Measurements from ENCODE around the gene RAB18. TPM values are rescaled to one million over a fixed set of nuclear protein-coding genes. Genes with fewer than 3 reads are reported as not detected.

RAB18 gene
- total RNA-seq, 4 donors from 2014 or later = 13.1 to 84.5 (median 36.4) TPM

DNA sequence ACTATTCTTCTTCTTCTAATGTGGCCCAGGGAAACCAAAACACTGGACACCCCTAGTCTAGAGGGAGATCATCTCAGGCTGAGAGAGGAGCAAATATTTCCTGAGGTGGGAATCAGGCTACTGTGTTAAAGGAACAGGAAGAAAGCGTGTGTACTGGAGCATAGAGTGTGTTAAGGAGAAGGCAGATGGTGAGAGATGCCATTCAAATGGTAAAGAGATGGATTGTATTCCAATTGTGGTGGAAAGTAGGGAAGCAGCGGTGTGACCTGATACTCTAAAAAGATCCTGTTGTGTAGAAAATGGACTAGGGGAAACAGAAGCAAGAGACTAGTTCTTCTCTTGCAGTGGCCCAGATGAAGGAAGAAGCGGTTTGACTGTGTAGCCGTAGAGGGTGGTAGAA, 31.2 kb downstream of the RAB18 start:
- 92 to 97% methylated on average over 3 to 4 of the region's 4 CpGs for WGBS, 2 donors (ENCODE audit: low coverage in 1 of 2)
- H3K36me3 ChIP-seq = peaks cover 0 to 20% (median 10%) of the 10 kb centered on the region in 4 donors
- no peak for TF ChIP-seq POLR2A (IDR thresholded peaks at IDR 0.05)
- no peaks in the 10 kb centered on the region for H3K27me3 ChIP-seq
- H3K4me1 ChIP-seq = peaks cover 0 to 10% (median 0%) of the 10 kb centered on the region in 4 donors
- no peak overlapping the region for H3K4me3 ChIP-seq
- DNase-seq = no peak
- no peak overlapping the region for H3K27ac ChIP-seq
- no peaks in the 10 kb centered on the region for H3K9me3 ChIP-seq
- in situ Hi-C loops (cut with MboI; ENCODE audit: low pct_ligation_motif_present in 1 of 4, low pct_unique_long_range_greater_than_20kb in 1 of 4, low sequenced_read_pairs in 3 of 4) = no loop called here
- intact Hi-C loops (cut with DNase I; ENCODE audit: low total_unique reads) = no loop called here

DNA sequence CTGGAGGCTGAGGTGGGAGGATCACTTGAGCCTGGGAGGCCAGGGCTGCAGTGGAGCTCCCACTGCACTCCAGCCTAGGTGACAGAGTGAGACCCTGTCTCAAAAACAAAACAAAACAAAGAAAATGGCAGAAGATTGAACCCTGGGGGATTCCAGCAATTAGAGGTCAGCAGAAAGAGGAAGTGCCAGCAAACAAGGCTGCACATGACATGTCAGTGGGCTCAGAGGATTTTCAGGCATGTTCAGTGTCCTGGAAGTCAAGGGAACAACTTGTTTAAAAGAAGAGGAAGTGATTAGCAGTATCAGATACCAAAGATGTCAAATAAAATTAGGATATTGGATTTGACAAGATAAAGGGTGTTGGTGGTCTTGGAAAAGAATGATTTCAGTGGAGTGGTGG, 32.3 kb downstream of the RAB18 start:
- no peak overlapping the region for H3K4me3 ChIP-seq
- no peaks in the 10 kb centered on the region for H3K9me3 ChIP-seq
- H3K27ac ChIP-seq = no peak overlapping the region
- in situ Hi-C loops (cut with MboI; ENCODE audit: low pct_ligation_motif_present in 1 of 4, low pct_unique_long_range_greater_than_20kb in 1 of 4, low sequenced_read_pairs in 3 of 4) (no loop called here), intact Hi-C loops (cut with DNase I; ENCODE audit: low total_unique reads) (no loop called here)
- H3K4me1 ChIP-seq = peaks cover 0 to 8% (median 0%) of the 10 kb centered on the region in 4 donors
- no peak for DNase-seq
- TF ChIP-seq POLR2A (IDR thresholded peaks at IDR 0.05) (no peak), POLR2AphosphoS5 (IDR thresholded peaks at IDR 0.05) (no peak), EP300 (IDR thresholded peaks at IDR 0.05; ENCODE audit: low read depth) (no peak)
- TF ChIP-seq, protein P1, sequence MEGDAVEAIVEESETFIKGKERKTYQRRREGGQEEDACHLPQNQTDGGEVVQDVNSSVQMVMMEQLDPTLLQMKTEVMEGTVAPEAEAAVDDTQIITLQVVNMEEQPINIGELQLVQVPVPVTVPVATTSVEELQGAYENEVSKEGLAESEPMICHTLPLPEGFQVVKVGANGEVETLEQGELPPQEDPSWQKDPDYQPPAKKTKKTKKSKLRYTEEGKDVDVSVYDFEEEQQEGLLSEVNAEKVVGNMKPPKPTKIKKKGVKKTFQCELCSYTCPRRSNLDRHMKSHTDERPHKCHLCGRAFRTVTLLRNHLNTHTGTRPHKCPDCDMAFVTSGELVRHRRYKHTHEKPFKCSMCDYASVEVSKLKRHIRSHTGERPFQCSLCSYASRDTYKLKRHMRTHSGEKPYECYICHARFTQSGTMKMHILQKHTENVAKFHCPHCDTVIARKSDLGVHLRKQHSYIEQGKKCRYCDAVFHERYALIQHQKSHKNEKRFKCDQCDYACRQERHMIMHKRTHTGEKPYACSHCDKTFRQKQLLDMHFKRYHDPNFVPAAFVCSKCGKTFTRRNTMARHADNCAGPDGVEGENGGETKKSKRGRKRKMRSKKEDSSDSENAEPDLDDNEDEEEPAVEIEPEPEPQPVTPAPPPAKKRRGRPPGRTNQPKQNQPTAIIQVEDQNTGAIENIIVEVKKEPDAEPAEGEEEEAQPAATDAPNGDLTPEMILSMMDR (IDR thresholded peaks at IDR 0.05) = no peak
- H3K27me3 ChIP-seq = no peaks in the 10 kb centered on the region
- H3K36me3 ChIP-seq = peaks cover 0 to 20% (median 10%) of the 10 kb centered on the region in 4 donors

DNA sequence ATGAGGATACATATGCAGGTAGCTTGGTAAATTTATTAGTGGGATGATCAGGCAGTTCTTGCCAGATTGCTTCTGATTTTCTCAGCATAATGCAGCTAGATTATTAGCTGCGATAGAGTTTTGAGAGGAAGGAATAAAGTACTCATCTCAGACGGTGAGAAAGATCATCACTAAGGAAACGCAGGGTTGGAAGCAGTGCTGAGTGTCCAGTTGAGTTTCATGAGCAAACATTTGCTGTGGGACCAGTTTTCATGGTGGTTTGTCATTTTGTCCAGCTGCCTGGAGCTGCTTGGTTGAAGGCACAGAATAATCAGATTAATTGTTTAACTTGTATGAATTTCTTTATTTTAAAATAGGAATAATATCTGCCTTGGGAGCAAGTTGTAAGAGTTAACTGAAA, 33.1 kb downstream of the RAB18 start:
- intact Hi-C loops (cut with DNase I; ENCODE audit: low total_unique reads) = no loop called here

DNA sequence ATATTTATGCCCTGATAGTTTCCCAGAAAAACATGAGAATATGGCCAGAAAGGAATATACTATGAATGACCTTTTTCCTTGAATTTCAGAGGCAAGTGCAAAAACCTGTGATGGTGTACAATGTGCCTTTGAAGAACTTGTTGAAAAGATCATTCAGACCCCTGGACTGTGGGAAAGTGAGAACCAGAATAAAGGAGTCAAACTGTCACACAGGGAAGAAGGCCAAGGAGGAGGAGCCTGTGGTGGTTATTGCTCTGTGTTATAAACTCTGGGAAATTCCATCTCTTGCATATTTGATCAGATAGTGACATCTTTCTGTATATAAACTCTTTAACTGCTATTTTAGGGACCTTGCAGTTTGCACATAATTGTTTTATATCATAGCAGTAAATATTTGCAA, 33.7 kb downstream of the RAB18 start:
- in situ Hi-C loops (cut with MboI; ENCODE audit: low pct_ligation_motif_present in 1 of 4, low pct_unique_long_range_greater_than_20kb in 1 of 4, low sequenced_read_pairs in 3 of 4) = no loop called here
- Histone ChIP-seq H3K9me3 (no peaks in the 10 kb centered on the region), H3K4me1 (peaks cover 0 to 8% (median 0%) of the 10 kb centered on the region in 4 donors), H3K4me3 (no peak overlapping the region), H3K27me3 (no peaks in the 10 kb centered on the region), H3K36me3 (peaks cover 0 to 28% (median 13%) of the 10 kb centered on the region in 4 donors), H3K27ac (no peak overlapping the region)
- TF ChIP-seq EP300 (IDR thresholded peaks at IDR 0.05; ENCODE audit: low read depth) = no peak
- TF ChIP-seq, protein P1 (IDR thresholded peaks at IDR 0.05) = no peak
- no peak for TF ChIP-seq POLR2A (IDR thresholded peaks at IDR 0.05)
- TF ChIP-seq POLR2AphosphoS5 (IDR thresholded peaks at IDR 0.05) = no peak
- DNase-seq = no peak
- intact Hi-C loops (cut with DNase I; ENCODE audit: low total_unique reads) = no loop called here

More for the DNA sequence above, 33.1 kb downstream of the RAB18 start:
- H3K4me3 ChIP-seq = no peak overlapping the region
- peaks cover 0 to 8% (median 0%) of the 10 kb centered on the region in 4 donors for H3K4me1 ChIP-seq
- no peaks in the 10 kb centered on the region for H3K27me3 ChIP-seq
- H3K36me3 ChIP-seq = peaks cover 0 to 22% (median 10%) of the 10 kb centered on the region in 4 donors
- no peaks in the 10 kb centered on the region for H3K9me3 ChIP-seq
- no peak overlapping the region for H3K27ac ChIP-seq
- no peak for TF ChIP-seq POLR2A (IDR thresholded peaks at IDR 0.05)
- no peak for TF ChIP-seq EP300 (IDR thresholded peaks at IDR 0.05; ENCODE audit: low read depth)
- TF ChIP-seq, protein P1 (IDR thresholded peaks at IDR 0.05) = no peak
- TF ChIP-seq POLR2AphosphoS5 (IDR thresholded peaks at IDR 0.05) = no peak
- 80% methylated on average over 2 to 3 of the region's 3 CpGs for WGBS, 2 donors (ENCODE audit: low coverage in 1 of 2)
- in situ Hi-C loops (cut with MboI; ENCODE audit: low pct_ligation_motif_present in 1 of 4, low pct_unique_long_range_greater_than_20kb in 1 of 4, low sequenced_read_pairs in 3 of 4) = no loop called here
- DNase-seq = no peak

DNA sequence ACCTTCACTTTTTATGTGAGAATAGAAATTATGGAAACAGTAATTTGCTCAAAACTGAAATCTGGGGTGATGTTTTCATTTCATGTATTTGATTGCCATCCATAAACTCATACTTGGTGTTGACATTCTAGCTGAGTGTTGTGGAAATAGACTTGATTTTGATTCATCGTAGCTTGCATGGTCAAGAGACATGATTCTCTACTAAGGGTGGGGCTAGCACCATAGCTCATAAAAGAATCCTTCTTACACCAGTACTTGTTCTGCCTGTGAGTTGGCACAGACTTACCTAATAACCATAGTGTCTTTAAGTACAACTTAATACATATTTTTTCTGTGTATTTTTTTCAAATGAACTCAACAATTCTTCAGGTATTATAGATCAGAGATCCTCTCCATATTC, 36.6 kb downstream of the RAB18 start:
- in situ Hi-C loops (cut with MboI; ENCODE audit: low pct_ligation_motif_present in 1 of 4, low pct_unique_long_range_greater_than_20kb in 1 of 4, low sequenced_read_pairs in 3 of 4) (no loop called here), intact Hi-C loops (cut with DNase I; ENCODE audit: low total_unique reads) (no loop called here)
- Histone ChIP-seq H3K4me3 (no peak overlapping the region), H3K27ac (no peak overlapping the region), H3K27me3 (no peaks in the 10 kb centered on the region), H3K9me3 (no peaks in the 10 kb centered on the region), H3K4me1 (peaks cover 0 to 8% (median 0%) of the 10 kb centered on the region in 4 donors), H3K36me3 (peaks cover 0 to 24% (median 10%) of the 10 kb centered on the region in 4 donors)
- TF ChIP-seq POLR2AphosphoS5 (IDR thresholded peaks at IDR 0.05) (no peak), EP300 (IDR thresholded peaks at IDR 0.05; ENCODE audit: low read depth) (no peak), POLR2A (IDR thresholded peaks at IDR 0.05) (no peak)
- TF ChIP-seq, protein P1 (IDR thresholded peaks at IDR 0.05) = no peak
- no peak for DNase-seq
- 59 to 67% methylated on average over 1 of the region's 1 CpG for WGBS, 2 donors (ENCODE audit: low coverage in 1 of 2)
